C4-2B (cell line): ENCODE results near the gene DYTN.

Experiments
- CTCF ChIP-seq: fragments of 450-650 bp; conservative IDR thresholded peaks from 2 replicates; pipeline ENCODE4 v1.5.1; 2017; ENCODE audit warnings: mild to moderate bottlenecking
- ZFX ChIP-seq: fragments of 450-650 bp; IDR thresholded peaks from 2 replicates; pipeline ENCODE4 v1.6.1; 2017

DNA sequence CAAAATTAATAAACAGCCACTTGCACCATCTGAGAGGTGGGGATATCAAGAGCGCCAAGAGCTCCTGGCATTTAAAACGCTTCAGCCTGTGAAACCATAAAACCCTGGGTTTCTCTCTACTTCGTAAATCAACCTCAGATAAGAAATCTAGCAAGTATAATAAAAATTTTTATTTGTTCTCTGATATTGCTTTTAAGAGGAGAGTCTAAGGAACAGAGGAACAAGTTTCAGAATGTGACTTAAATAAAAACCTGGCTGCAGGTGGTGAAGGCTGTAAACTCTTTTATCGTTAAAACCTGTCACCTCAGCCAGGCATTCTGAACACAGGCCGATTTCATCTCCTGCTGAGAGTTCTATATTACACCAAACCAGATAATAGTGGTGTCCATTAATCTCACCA is 9.9 kb downstream of the DYTN start:
- no peak for TF ChIP-seq CTCF
- no peak for TF ChIP-seq ZFX
